Fibroblast of the aortic adventitia (primary cell): ENCODE results near the gene PRG3. TPM values are rescaled to one million over a fixed set of nuclear protein-coding genes. Genes with fewer than 3 reads are reported as not detected.
A peak's percentile ranks its signal among the peaks of the same experiment; 100 is the strongest.

Experiments used
- DNase-seq: peaks from one replicate; pipeline ENCODE4 v3.0.0-alpha.2; 2010; ENCODE audit warnings: low read depth
- H3K4me3 ChIP-seq: 2 replicates; pipeline ENCODE4 v1.5.1; 2011; ENCODE audit warnings: low read depth, mild to moderate bottlenecking, control low read depth, low read length, moderate library complexity
- CTCF ChIP-seq: IDR thresholded peaks from 2 replicates; pipeline ENCODE4 v1.5.1; 2011; ENCODE audit warnings: mild to moderate bottlenecking, low read length, control low read depth, inconsistent platforms; ENCODE audit not compliant: insufficient read depth
- total RNA-seq: library from RNA; depleted of rRNA; stranded (reverse); fragments of >200 nt; gene quantifications from 2 replicates; pipeline ENCODE4 v1.2.3, GENCODE V29; 2012; ENCODE audit warnings: low replicate concordance

PRG3 gene
- total RNA-seq, 1 donor: not detected

GRCh38 chr11:57360991-57361390 lies 20.0 kb downstream of the PRG3 start:
- DNase-seq: no peak
- H3K4me3 ChIP-seq: no peak overlapping the region
- no peak for TF ChIP-seq CTCF

- no peak for TF ChIP-seq CTCF
- no peak for DNase-seq
- H3K4me3 ChIP-seq: no peak overlapping the region
These were observed 20.9 kb downstream of the PRG3 start for GRCh38 chr11:57359896-57360690.

- TF ChIP-seq CTCF: no peak
- no peak overlapping the region for H3K4me3 ChIP-seq
- DNase-seq: no peak
These were observed 21.6 kb downstream of the PRG3 start for GRCh38 chr11:57359396-57359795.

GRCh38 chr11:57358991-57359390 lies 22.0 kb downstream of the PRG3 start:
- no peak for TF ChIP-seq CTCF
- H3K4me3 ChIP-seq: no peak overlapping the region
- no peak for DNase-seq

GRCh38 chr11:57358543-57358961 lies 22.4 kb downstream of the PRG3 start:
- no peak for TF ChIP-seq CTCF
- H3K4me3 ChIP-seq: no peak overlapping the region
- peak; percentile 51 for DNase-seq

- peak; percentile 53 for DNase-seq
- H3K4me3 ChIP-seq: no peak overlapping the region
- TF ChIP-seq CTCF: no peak
These were observed 23.1 kb downstream of the PRG3 start for GRCh38 chr11:57357856-57358255.

- TF ChIP-seq CTCF: no peak
- no peak for DNase-seq
- no peak overlapping the region for H3K4me3 ChIP-seq
These were observed 23.6 kb downstream of the PRG3 start for GRCh38 chr11:57357310-57357709.
